HUES64 (cell line): Measurements from ENCODE around the gene TRPM5.

Source experiments
- H3K27ac ChIP-seq: 2 replicates; pipeline ENCODE4 v1.7.0; 2013; ENCODE audit warnings: low read depth, low read length, inconsistent platforms
- H3K27me3 ChIP-seq: 2 replicates; pipeline ENCODE4 v1.6.1; 2013; ENCODE audit warnings: mild to moderate bottlenecking, low read length; ENCODE audit not compliant: insufficient read depth
- H3K36me3 ChIP-seq: 2 replicates; pipeline ENCODE4 v1.6.1; 2013; ENCODE audit warnings: mild to moderate bottlenecking, low read length; ENCODE audit not compliant: insufficient read depth
- H3K4me1 ChIP-seq: 2 replicates; pipeline ENCODE4 v1.6.1; 2013; ENCODE audit warnings: mild to moderate bottlenecking, low read length, moderate library complexity; ENCODE audit not compliant: insufficient read depth
- H3K4me3 ChIP-seq: 2 replicates; pipeline ENCODE4 v1.5.1; 2013; ENCODE audit warnings: mild to moderate bottlenecking, low read length, moderate library complexity
- H3K9ac ChIP-seq: 2 replicates; pipeline ENCODE4 v1.6.1; 2013; ENCODE audit warnings: mild to moderate bottlenecking, low read depth, low read length
- H3K9me3 ChIP-seq: 2 replicates; pipeline ENCODE4 v1.6.1; 2013; ENCODE audit warnings: low read depth, low read length; ENCODE audit not compliant: insufficient read depth
- WGBS: fragments of 150-250, 120-280 bp; methylation state at CpG from one replicate; pipeline ENCODE4 v1.1.7; 2013; ENCODE audit warnings: missing lambda C conversion rate; 5-methylcytosine and 5-hydroxymethylcytosine counted together

TRPM5 gene

GRCh38 chr11:2448661-2449547, 4.6 kb upstream of the TRPM5 start:
- peaks cover 86% of the 10 kb centered on the region for H3K27me3 ChIP-seq
- H3K9me3 ChIP-seq: no peaks in the 10 kb centered on the region
- no peak overlapping the region for H3K9ac ChIP-seq
- no peaks in the 10 kb centered on the region for H3K36me3 ChIP-seq
- no peaks in the 10 kb centered on the region for H3K4me1 ChIP-seq
- H3K27ac ChIP-seq: no peak overlapping the region
- WGBS: 92% methylated on average over 21 of the region's 21 CpGs
- H3K4me3 ChIP-seq: no peak overlapping the region

- peaks cover 89% of the 10 kb centered on the region for H3K27me3 ChIP-seq
Measured at GRCh38 chr11:2447951-2448650, 3.8 kb upstream of the TRPM5 start.

DNA sequence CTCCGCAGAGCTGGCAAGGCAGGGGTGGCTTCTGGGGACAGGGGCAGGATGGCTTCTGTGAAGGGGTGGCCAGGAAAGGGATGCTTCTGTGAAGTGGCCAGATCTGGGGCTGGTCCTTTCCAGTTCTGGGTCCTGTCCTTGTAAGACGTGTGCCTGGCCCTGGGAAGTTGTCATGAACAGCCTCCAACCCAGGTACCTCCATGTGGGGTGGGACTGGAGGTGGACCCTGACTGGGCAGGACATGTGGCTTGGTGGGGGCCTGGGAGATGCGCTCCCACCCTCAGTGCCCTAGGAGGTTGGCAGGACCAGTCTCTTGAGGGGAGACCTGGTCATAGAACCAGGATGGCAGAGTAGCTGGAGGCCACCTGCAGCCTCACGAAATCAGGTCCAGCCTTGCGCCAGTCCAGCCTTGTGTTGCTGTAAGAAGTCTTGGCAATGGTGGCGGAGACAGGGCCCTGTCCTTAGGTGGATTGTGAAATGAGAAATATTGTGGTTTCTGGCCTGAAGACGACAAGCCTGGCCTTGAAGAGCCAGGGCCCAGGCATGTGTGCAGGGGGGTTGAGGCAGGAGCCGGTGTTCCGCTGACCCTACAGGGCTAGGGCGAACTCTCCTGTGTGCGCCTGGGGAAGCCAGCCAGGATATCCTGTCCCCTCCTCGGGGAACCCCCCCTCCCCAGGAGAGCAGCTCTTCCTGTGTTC, 3.1 kb upstream of the TRPM5 start:
- H3K27ac ChIP-seq: no peak overlapping the region
- WGBS: 92% methylated on average over 12 of the region's 12 CpGs
- H3K27me3 ChIP-seq: peaks cover 91% of the 10 kb centered on the region
- H3K36me3 ChIP-seq: no peaks in the 10 kb centered on the region
- H3K4me3 ChIP-seq: no peak overlapping the region
- no peak overlapping the region for H3K9ac ChIP-seq
- no peaks in the 10 kb centered on the region for H3K4me1 ChIP-seq
- H3K9me3 ChIP-seq: peaks cover 7% of the 10 kb centered on the region; the same call in 1 of the 2 replicates

More at GRCh38 chr11:2447951-2448650, 3.8 kb upstream of the TRPM5 start:
- 0 out of 2 replicates have a peak, but pooled peaks cover 2% of the 10 kb centered on the region for H3K9me3 ChIP-seq
- H3K27ac ChIP-seq: no peak overlapping the region
- WGBS: 94% methylated on average over 10 of the region's 10 CpGs
- no peaks in the 10 kb centered on the region for H3K4me1 ChIP-seq
- no peaks in the 10 kb centered on the region for H3K36me3 ChIP-seq
- no peak overlapping the region for H3K9ac ChIP-seq
- no peak overlapping the region for H3K4me3 ChIP-seq

GRCh38 chr11:2446590-2447252, 2.4 kb upstream of the TRPM5 start:
- WGBS: 91% methylated on average over 14 of the region's 15 CpGs
- Histone ChIP-seq H3K4me1 (no peaks in the 10 kb centered on the region), H3K4me3 (no peak overlapping the region), H3K9me3 (peaks cover 7% of the 10 kb centered on the region; the same call in 1 of the 2 replicates), H3K36me3 (no peaks in the 10 kb centered on the region), H3K27me3 (peaks cover 91% of the 10 kb centered on the region), H3K9ac (no peak overlapping the region), H3K27ac (no peak overlapping the region)

GRCh38 chr11:2445746-2446551, 1.6 kb upstream of the TRPM5 start:
- Histone ChIP-seq H3K4me1 (no peaks in the 10 kb centered on the region), H3K4me3 (peak overlapping the region; percentile 46; the same call in 1 of the 2 replicates), H3K9me3 (peaks cover 7% of the 10 kb centered on the region; the same call in 1 of the 2 replicates), H3K27me3 (peaks cover 88% of the 10 kb centered on the region), H3K9ac (no peak overlapping the region), H3K36me3 (no peaks in the 10 kb centered on the region), H3K27ac (no peak overlapping the region)
- 77% methylated on average over 23 of the region's 23 CpGs for WGBS

- H3K27me3 ChIP-seq: peaks cover 85% of the 10 kb centered on the region
- H3K9me3 ChIP-seq: peaks cover 7% of the 10 kb centered on the region; the same call in 1 of the 2 replicates
- 3% methylated on average over 116 of the region's 116 CpGs for WGBS
- H3K4me1 ChIP-seq: no peaks in the 10 kb centered on the region
- peak within 1 kb of the TSS; percentile 56 for H3K4me3 ChIP-seq
- peak within 1 kb of the TSS; percentile 10; the same call in 1 of the 2 replicates for H3K9ac ChIP-seq
- H3K27ac ChIP-seq: no peak within 1 kb of the TSS
- H3K36me3 ChIP-seq: no peaks in the 10 kb centered on the region
Measured at GRCh38 chr11:2444821-2445745, 769 bp upstream of the TRPM5 start, which contains the start of gene KCNQ1. TSS of gene KCNQ1 (plus strand) at chr11:2445008. CDS start at chr11:2445099, 91 bp downstream.

GRCh38 chr11:2443406-2443805, 908 bp downstream of the TRPM5 start:
- Histone ChIP-seq H3K27ac (no peak overlapping the region), H3K36me3 (no peaks in the 10 kb centered on the region), H3K4me1 (no peaks in the 10 kb centered on the region), H3K27me3 (peaks cover 77% of the 10 kb centered on the region), H3K4me3 (no peak overlapping the region), H3K9ac (no peak overlapping the region), H3K9me3 (peaks cover 7% of the 10 kb centered on the region; the same call in 1 of the 2 replicates)
- 69% methylated on average over 11 of the region's 11 CpGs for WGBS

DNA sequence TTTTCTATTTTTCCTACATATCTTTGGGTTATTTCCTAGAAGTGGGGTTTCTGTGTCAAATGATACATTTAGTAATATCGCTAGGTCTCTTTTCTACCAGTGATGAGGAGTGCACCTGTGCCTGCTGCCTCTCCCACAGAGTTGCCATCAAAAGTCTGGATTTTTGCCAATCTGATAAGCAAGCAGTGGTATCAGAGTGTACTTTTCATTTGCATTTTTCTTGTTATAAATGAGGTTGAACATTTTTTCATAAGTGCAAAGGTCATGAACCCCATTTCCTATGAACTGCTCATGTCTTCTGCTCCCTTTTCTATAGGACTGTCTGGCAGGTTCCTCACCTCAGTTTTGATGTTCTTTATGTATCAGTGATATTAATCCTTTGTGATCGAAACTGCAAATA, 1.7 kb downstream of the TRPM5 start:
- Histone ChIP-seq H3K4me1 (no peaks in the 10 kb centered on the region), H3K36me3 (no peaks in the 10 kb centered on the region), H3K27me3 (peaks cover 77% of the 10 kb centered on the region), H3K9ac (no peak overlapping the region), H3K9me3 (peaks cover 7% of the 10 kb centered on the region; the same call in 1 of the 2 replicates), H3K4me3 (no peak overlapping the region), H3K27ac (no peak overlapping the region)
- 96% methylated on average over 1 of the region's 2 CpGs for WGBS

DNA sequence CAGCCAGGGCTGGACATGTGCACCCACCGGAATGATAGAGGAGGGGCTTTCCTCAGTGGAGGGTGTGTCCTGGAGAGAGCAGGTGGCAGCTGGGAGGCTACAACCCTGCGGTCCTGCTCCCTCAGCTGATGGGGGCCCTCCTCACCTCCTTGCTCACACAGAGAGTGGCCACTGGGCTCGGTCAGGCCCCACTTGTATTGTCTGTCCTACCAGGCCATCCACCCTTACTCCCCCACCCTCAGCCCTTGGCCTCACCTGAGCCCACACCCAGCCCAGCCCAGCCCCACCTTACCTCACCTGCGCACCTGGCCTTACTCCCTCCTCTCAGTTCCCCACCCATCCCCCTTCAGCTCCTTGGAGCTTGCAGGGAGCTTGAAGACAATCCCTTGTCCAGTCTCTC, 3.1 kb downstream of the TRPM5 start:
- Histone ChIP-seq H3K9ac (no peak overlapping the region), H3K27ac (no peak overlapping the region), H3K4me3 (no peak overlapping the region), H3K4me1 (no peaks in the 10 kb centered on the region), H3K27me3 (peaks cover 69% of the 10 kb centered on the region), H3K9me3 (peaks cover 7% of the 10 kb centered on the region; the same call in 1 of the 2 replicates), H3K36me3 (no peaks in the 10 kb centered on the region)
- WGBS: 86% methylated on average over 4 of the region's 4 CpGs
